Effector memory CD4-positive, alpha-beta T cell (primary cell): ENCODE data around the gene DTNB.

Experiments used
- DNase-seq, 3 donors: peaks; one replicate each; pipeline ENCODE4 v3.0.0-alpha.2; 2020
- H3K27ac ChIP-seq: 2 replicates; pipeline ENCODE4 v1.7.0; 2013; ENCODE audit warnings: mild to moderate bottlenecking, low read length, moderate library complexity; ENCODE audit not compliant: insufficient read depth, poor library complexity, severe bottlenecking
- H3K27me3 ChIP-seq: replicated peaks from 2 replicates; pipeline ENCODE4 v1.7.0; 2013; ENCODE audit warnings: mild to moderate bottlenecking, low read length; ENCODE audit not compliant: insufficient read depth, control insufficient read depth, poor library complexity, severe bottlenecking
- H3K36me3 ChIP-seq: 2 replicates; pipeline ENCODE4 v1.7.0; 2013; ENCODE audit warnings: mild to moderate bottlenecking, low read length, moderate library complexity; ENCODE audit not compliant: control insufficient read depth, insufficient read depth
- H3K4me1 ChIP-seq: 2 replicates; pipeline ENCODE4 v1.7.0; 2013; ENCODE audit warnings: low read length, mild to moderate bottlenecking; ENCODE audit not compliant: control insufficient read depth, insufficient read depth, poor library complexity, severe bottlenecking
- H3K4me3 ChIP-seq: 2 replicates; pipeline ENCODE4 v1.7.0; 2013; ENCODE audit warnings: low read length, low read depth, mild to moderate bottlenecking; ENCODE audit not compliant: insufficient read depth, poor library complexity, severe bottlenecking
- H3K9me3 ChIP-seq: 2 replicates; pipeline ENCODE4 v1.7.0; 2013; ENCODE audit warnings: mild to moderate bottlenecking, low read length, moderate library complexity; ENCODE audit not compliant: control insufficient read depth

DTNB gene

GRCh38 chr2:25483607-25484266 lies 189.6 kb downstream of the DTNB start:
- H3K27ac ChIP-seq, result no peak overlapping the region
- H3K4me3 ChIP-seq, result no peak overlapping the region
- H3K4me1 ChIP-seq, result no peaks in the 10 kb centered on the region
- no peak for DNase-seq
- H3K36me3 ChIP-seq, result peaks cover 4% of the 10 kb centered on the region
- no peaks in the 10 kb centered on the region for H3K27me3 ChIP-seq
- H3K9me3 ChIP-seq, result no peaks in the 10 kb centered on the region

- no peak for DNase-seq
- Histone ChIP-seq H3K36me3 (peaks cover 4% of the 10 kb centered on the region), H3K4me3 (no peak overlapping the region), H3K27ac (no peak overlapping the region), H3K27me3 (no peaks in the 10 kb centered on the region), H3K9me3 (no peaks in the 10 kb centered on the region), H3K4me1 (no peaks in the 10 kb centered on the region)
Observed at GRCh38 chr2:25482341-25482740, 191.0 kb downstream of the DTNB start.

- Histone ChIP-seq H3K27ac (no peak overlapping the region), H3K9me3 (no peaks in the 10 kb centered on the region), H3K4me1 (no peaks in the 10 kb centered on the region), H3K4me3 (no peak overlapping the region), H3K36me3 (peaks cover 4% of the 10 kb centered on the region), H3K27me3 (no peaks in the 10 kb centered on the region)
- DNase-seq, result no peak
Observed at GRCh38 chr2:25481381-25482300, 191.7 kb downstream of the DTNB start.

GRCh38 chr2:25480561-25480960 lies 192.8 kb downstream of the DTNB start:
- Histone ChIP-seq H3K4me1 (no peaks in the 10 kb centered on the region), H3K4me3 (no peak overlapping the region), H3K27ac (no peak overlapping the region), H3K27me3 (no peaks in the 10 kb centered on the region), H3K9me3 (no peaks in the 10 kb centered on the region), H3K36me3 (peaks cover 4% of the 10 kb centered on the region)
- DNase-seq, result no peak

GRCh38 chr2:25479761-25480160 lies 193.6 kb downstream of the DTNB start:
- Histone ChIP-seq H3K4me1 (no peaks in the 10 kb centered on the region), H3K27ac (no peak overlapping the region), H3K36me3 (peaks cover 4% of the 10 kb centered on the region), H3K9me3 (no peaks in the 10 kb centered on the region), H3K27me3 (no peaks in the 10 kb centered on the region), H3K4me3 (no peak overlapping the region)
- no peak for DNase-seq

- no peak for DNase-seq
- peaks cover 4% of the 10 kb centered on the region for H3K36me3 ChIP-seq
- H3K4me3 ChIP-seq, result no peak overlapping the region
- H3K9me3 ChIP-seq, result no peaks in the 10 kb centered on the region
- no peaks in the 10 kb centered on the region for H3K27me3 ChIP-seq
- no peak overlapping the region for H3K27ac ChIP-seq
- no peaks in the 10 kb centered on the region for H3K4me1 ChIP-seq
Observed at GRCh38 chr2:25478736-25479135, 194.6 kb downstream of the DTNB start.

- no peak for DNase-seq
- H3K4me1 ChIP-seq, result no peaks in the 10 kb centered on the region
- no peaks in the 10 kb centered on the region for H3K36me3 ChIP-seq
- no peaks in the 10 kb centered on the region for H3K27me3 ChIP-seq
- no peak overlapping the region for H3K4me3 ChIP-seq
- no peak overlapping the region for H3K27ac ChIP-seq
- no peaks in the 10 kb centered on the region for H3K9me3 ChIP-seq
Observed at GRCh38 chr2:25473758-25474340, 199.5 kb downstream of the DTNB start.

GRCh38 chr2:25473131-25473530 lies 200.2 kb downstream of the DTNB start:
- DNase-seq, result no peak
- Histone ChIP-seq H3K27ac (no peak overlapping the region), H3K27me3 (no peaks in the 10 kb centered on the region), H3K4me3 (no peak overlapping the region), H3K9me3 (no peaks in the 10 kb centered on the region), H3K4me1 (no peaks in the 10 kb centered on the region), H3K36me3 (no peaks in the 10 kb centered on the region)

GRCh38 chr2:25470806-25471205 lies 202.6 kb downstream of the DTNB start:
- no peaks in the 10 kb centered on the region for H3K4me1 ChIP-seq
- no peaks in the 10 kb centered on the region for H3K36me3 ChIP-seq
- H3K27me3 ChIP-seq, result no peaks in the 10 kb centered on the region
- no peak overlapping the region for H3K4me3 ChIP-seq
- H3K9me3 ChIP-seq, result no peaks in the 10 kb centered on the region
- H3K27ac ChIP-seq, result no peak overlapping the region
- DNase-seq, result no peak

- H3K4me3 ChIP-seq, result no peak overlapping the region
- no peak for DNase-seq
Observed at GRCh38 chr2:25467743-25468142, 205.6 kb downstream of the DTNB start.

More at GRCh38 chr2:25467743-25468142, 205.6 kb downstream of the DTNB start:
- Histone ChIP-seq H3K9me3 (no peaks in the 10 kb centered on the region), H3K4me1 (no peaks in the 10 kb centered on the region), H3K27me3 (no peaks in the 10 kb centered on the region), H3K36me3 (no peaks in the 10 kb centered on the region), H3K27ac (no peak overlapping the region)
